Vagina (tissue), 2 donors: ENCODE measurements around the gene PDE9A.

ENCODE experiments used
- CTCF ChIP-seq, 3 experiments: fragments of 450-650 bp in 2 of 3; fragments of 200-600 bp in 1 of 3; sonication (generic) in 1 of 3; IDR thresholded peaks; one replicate each; pipeline ENCODE4 v1.5.1; 2017 to 2019; ENCODE audit warnings: antibody characterized with exemption in 3 of 3, mild to moderate bottlenecking in 2 of 3, moderate library complexity in 2 of 3
- POLR2A ChIP-seq, 2 donors: fragments of 450-650 bp; IDR thresholded peaks; one replicate each; pipeline ENCODE4 v1.6.1; 2017; ENCODE audit warnings: antibody characterized with exemption in 2 of 2, mild to moderate bottlenecking in 2 of 2, moderate library complexity in 2 of 2

DNA sequence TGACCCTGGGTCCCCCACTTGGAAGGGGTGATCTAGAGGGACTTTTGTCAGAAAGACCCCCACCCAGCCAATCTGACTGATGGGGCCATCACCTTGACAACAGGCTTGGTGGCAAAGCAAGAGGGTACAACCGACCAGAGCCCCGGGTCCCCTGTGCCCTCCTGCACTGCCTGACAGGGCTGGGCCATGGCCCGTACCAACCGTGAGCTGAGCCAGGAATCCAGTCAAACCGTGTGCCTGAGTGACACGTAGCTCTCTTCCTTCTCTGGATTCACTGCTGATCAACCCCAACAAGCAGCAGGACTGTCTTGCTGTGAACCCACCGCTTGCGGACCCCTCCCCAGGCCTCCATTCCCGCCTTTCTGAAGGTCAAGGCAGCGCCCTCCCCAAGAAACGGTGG lies 27.0 kb downstream of the PDE9A start:
- no peak for TF ChIP-seq POLR2A (IDR thresholded peaks at IDR 0.05)
- no peak for TF ChIP-seq CTCF (IDR thresholded peaks at IDR 0.05)
